Stimulated activated CD8-positive, alpha-beta memory T cell treated with anti-CD3 and anti-CD28 coated beads, Interleukin-4, amount 100 ng/mL, for 4 hours (primary cell): ENCODE measurements around the gene RASAL2.
"Not testable (repeated sequence)": the region's sequence is repeated elsewhere in the genome, so short reads cannot be mapped to it uniquely, and the experiment has no call there.

ENCODE experiments used
- DNase-seq, 2 donors: peaks; one replicate each; pipeline ENCODE4 v3.0.0-alpha.2; 2020; ENCODE audit warnings: low read depth in 2 of 2, low spot score in 1 of 2

RASAL2 gene

DNA sequence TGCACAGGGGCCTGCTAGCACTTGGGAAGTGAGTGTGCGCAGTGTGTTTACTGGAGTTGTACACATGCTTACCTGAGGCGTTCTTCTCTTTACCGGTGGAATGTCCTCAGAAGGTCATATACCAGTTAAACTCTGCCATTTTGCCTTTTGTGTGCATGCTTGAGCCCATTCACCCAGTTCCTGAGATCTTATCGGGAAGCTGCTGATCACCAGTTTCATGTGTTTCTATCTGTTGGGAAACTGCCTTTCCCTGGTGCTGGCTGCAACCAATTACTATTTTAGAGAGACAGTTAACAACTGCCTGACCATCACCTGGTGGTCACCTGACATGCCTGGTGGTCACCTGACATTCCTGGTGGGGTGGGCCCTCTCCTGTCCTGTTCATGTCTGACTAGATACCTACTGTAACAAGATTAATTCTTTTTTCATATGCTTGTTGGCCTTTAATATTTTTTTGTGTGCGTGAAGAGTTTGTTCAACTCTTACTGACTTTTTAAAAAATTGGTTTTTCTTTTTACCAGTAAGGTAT, 137.0 kb downstream of the RASAL2 start:
- no peak for DNase-seq

DNA sequence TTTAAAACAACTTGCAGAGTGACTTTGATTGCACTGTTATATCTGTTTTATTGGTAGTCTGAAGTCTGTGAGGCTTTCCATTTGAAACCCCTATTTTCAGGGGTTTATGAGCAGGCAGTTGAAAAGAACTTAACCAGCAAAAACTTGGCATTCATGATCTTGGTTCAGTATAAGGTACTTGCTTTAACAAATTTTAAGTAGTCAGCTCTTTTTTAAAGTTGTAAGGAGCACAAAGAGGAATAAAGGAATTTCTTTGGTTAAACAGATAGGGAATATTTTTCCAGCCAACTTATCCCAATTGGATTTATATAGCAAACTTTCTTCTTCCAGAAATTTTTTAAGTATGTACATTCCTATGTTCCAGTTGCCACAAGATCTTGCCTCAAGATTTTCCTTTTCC, 138.2 kb downstream of the RASAL2 start:
- DNase-seq, result no peak

DNA sequence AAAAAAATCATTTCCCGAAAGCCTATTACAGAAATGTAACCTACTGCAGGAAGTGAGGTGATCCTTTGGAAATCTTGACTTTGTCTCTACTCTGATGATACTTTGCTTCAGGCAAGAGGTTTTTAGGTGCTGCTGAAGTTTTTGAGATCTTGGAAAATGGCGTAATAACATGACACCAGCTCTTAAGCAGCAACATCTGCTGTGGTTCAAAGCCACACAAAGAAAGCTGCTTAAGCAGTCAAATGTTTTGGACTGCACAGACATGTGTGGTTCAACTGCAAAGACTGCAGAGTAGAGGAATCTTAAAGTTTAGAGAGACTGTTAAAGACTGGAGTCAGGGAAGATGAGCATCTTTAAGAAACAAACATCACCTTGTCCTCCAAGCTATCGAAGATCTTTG, 139.0 kb downstream of the RASAL2 start:
- no peak for DNase-seq

DNA sequence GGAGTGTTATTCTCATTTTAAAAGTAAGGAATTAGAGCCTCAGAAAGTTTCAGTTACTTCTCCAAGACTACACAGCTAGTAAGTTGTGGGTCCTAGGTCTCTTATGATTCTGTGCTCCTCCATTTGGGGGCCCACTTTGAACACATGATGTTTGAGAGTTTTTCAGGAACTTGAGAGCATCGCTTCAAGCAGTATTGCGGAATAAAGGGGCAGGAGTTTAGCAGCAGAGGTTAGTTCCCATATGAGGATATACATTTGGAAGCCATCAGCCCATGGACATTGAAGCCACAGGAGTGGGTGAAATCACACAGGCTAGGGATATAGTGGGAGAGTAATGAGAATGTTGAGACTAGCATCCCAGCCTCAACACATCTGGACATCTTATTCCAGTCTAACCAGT, 143.2 kb downstream of the RASAL2 start:
- DNase-seq, result no peak

DNA sequence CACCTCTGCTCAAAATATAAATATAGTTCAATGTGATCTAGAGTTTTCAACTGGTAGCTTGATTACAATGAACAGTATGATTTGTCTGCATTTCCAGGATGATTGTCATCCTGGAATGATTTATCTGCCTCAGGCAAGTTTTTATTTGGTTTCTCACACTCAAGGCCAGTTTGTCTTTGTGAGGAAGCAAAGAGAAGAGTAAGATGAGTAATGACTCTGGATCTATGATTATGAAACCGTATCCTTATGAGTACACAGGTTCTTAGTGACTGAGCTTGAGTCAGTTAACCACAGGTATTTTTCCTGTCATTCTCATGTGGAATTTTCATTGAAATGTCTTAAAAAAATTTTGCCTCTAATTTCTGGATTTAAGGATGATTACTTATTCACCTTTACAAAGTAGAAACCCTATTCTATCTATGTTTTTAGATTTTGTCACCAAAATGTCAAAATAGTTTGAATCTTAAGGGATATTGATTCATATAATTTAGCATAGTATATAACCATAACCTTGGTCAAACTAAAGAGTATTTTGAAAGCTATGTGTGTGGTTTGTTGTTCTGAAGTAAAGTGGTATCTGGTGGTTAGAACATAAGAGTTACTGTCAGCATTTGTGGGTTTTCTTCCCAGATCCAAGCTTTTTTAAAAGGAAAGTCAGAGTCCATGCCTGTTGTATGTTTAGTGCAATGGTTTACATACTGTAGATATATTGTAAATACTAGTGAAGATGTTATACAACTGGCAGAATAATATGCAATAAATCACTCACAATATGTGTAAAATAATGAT, 145.0 kb downstream of the RASAL2 start:
- DNase-seq, result no peak

DNA sequence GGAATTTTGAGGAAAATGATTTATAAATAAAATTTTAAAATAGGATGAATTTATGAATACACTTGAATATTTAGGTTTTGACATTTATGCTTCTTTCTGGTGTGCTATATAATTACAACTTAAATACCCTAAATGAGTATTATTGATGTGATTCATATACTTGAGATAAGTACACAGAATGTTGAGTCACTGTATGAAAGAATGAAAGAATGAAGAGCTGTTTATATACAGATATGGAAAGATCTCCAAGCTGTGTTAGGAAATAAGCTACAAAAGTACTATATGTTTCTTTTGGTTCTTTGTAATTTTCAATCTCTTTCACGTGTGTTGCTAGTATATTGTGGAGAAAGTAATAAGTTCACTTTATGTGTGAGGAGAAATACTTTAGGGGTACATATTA, 147.2 kb downstream of the RASAL2 start:
- DNase-seq, result no peak

DNA sequence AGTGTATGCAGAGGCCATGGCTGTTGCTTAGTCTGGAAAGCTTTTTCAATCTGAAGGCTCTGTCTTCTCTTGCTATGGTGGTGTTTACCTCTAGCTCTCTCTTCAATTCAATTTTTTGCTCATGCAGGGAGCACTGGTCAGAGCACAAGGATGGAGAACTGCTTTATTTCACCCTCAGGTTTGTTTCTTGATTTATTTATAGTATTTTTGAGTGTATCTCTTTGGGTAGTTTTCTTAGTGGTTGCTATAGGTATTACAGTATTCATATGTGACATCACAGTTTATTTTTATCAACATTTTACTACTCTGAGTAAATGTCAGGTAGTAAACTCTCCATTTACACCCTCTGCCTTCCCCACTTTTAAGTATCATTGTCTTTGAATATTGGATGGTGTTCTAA, 147.9 kb downstream of the RASAL2 start:
- no peak for DNase-seq

DNA sequence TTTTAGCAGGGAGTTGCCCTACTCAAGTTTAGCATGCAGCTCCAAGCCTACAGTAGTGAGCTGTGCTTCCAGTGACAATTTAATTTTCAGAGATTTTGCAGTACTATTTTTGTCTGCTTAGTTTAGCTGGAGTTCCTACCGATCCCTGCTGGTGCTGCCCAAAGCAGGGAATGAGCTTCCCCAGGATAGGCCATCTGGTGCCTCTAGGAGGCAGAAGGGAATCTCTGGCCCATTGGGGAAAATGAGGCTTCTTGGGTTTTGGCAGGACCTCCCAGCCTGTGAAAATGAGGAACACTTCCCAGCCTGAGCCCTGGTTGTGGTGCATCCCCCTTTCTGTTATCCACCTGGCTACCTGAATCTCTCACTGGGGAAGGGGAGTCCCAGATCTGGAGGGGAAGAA, 149.2 kb downstream of the RASAL2 start:
- DNase-seq, result no peak

DNA sequence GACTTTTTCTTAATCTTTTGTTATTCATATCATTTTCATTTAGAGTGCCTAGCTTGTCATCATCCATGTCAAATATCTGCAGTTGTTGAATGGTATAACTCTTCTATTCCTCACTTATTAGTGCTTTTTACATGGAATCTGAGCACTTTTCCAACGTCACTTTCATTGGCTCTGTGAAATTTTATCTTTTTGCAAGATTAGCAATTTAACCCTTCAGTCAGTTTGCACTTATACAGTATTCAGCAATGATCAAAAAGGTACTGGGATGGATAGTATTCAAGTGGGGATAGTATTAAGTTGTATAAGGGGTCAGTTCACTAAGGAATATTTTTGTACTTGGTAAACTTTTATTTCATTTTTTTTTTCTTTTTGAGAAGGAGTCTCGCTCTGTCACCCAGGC, 150.0 kb downstream of the RASAL2 start:
- no peak for DNase-seq

DNA sequence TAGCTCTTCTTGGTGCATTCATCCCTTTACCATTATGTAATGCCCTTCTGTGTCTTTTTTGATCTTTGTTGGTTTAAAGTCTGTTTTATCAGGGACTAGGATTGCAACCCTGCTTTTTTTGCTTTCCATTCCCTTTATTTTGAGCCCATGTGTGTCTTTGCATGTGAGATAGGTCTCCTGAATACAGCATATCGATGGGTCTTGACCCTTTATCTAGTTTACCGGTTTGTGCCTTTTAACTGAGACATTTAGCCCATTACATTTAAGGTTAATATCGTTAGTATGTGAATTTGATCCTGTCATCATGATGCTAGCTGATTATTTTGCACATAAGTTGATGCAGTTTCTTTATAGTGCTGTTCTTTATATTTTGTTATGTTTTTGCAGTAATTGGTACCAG, 154.4 kb downstream of the RASAL2 start:
- not testable (repeated sequence) for DNase-seq

DNA sequence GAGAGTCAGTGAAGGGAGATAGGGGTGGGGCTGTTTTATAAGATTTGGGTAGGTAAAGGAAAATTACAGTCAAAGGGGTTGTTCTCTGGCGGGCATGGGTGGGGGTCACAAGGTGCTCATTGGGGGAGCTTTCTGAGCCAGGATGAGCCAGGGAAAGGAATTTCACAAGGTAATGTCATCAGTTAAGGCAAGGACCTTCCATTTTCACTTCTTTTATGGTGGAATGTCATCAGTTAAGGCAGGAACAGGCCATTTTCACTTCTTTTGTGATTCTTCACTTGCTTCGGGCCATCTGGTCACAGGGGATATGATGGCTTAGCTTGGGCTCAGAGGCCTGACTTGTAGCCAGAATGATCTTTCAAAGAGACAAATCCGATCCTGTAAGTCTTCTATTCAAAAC, 159.7 kb downstream of the RASAL2 start:
- not testable (repeated sequence) for DNase-seq

DNA sequence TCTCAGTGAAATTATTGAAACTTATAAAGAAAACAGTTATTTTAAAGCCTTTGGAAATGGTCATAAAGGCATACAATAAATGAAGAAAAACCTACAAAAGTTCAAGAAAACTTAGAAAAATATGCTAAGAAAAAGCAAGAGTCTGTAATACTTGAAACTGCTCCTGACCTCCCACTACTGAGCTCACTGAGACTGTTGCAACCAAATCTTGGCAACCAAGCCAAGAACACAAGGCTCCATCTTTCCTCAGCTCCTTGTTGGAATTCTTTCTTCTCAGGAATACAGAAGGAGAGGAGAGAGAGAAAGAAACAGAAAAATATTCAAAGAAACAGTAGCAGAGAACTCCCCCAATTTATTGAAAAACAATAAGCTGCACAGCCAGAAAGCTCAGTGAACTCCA, 160.5 kb downstream of the RASAL2 start:
- no peak for DNase-seq

DNA sequence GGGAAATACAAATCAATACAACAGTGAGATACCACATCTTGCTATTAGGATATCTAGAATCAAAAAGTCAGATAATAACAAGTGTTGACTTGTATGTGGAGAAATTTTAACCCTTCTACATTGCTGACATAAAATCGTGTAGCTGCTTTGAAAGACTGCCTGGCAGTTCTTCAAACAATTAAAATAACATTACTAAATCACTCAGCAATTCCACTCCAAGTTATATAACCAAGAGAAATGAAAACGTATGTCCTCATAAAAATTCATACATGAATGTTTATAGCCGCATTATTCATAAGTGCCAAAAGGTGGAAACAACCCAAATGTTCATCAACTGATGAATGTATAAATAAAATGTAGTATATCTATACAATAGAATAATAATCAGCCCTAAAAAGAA, 164.6 kb downstream of the RASAL2 start:
- no peak for DNase-seq

DNA sequence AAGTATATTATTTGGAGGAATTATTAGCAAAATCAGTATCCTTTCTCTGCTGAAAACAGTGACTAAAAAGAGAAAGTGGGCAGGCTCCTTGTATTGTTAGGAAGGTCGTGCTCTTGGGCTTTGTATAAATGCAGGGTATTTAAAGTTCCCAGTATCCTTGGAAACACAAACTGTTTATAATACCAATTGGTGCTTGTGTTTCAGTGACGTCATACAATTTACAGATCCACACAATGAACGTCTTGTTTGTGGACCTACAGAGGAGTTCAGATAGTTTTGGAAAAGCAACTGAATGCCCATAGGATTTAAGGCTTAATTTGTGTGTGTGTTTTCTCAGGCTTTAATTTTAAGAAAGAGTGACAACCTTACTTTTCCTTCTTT, 168.2 kb downstream of the RASAL2 start:
- no peak for DNase-seq

DNA sequence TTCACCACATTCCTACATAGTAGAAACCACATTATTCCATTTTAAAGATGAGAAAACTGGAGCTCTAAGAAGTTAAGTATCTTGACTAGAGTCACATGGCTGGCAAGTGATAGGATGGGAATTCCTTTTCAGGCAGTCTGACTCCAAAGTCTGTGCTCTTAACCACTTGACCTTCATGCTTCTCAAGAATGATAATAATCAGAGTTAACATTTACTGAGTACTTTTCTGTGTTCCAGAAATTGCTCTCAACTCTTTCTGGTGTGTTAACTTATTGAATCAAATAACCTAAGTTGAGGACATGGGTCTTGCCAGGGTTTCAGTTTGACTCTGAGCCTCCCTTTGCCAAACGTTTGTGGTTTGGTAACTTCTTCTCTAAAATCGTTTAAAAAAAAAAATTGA, 169.4 kb downstream of the RASAL2 start:
- DNase-seq, result no peak

DNA sequence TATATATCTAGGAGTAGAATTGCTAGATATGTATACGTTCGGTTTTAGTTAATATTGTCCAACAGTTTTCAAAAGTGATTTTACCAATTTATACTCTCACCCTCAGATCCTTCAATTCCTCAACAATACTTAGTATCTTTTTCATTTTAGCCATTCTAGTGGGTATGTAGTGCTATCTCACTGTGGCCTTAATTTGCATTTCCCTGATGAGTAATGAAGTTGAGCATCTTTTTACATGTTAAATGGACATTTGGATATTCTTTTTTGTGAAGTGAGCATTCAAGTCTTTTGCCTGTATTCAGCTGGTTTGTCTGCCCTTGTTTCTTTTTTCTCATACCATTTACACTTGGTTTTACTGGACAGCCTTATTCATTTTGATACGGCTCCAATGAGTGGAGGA, 172.2 kb downstream of the RASAL2 start:
- DNase-seq, result no peak

DNA sequence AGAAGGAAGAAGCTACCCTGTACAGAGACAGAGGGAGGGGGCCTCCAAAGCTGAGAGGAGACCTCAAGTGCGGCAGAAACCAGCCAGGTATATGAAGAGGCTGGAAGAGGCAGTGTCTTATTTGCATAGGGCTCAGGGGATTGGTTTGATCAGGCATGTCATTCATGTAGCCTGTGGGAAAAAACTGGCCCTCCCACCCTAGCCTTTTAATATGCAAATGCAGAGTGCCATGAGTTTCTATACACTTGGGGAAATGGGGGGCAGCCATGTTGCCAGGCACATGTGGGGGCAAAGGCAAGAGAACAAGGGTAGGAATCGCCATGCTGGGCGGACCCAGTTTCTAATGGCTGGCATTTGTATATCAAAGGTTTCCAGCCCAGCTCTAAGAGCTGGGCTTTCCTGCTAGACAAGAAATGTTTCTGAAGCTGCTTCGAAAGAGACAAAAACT, 172.7 kb downstream of the RASAL2 start:
- DNase-seq, result no peak

DNA sequence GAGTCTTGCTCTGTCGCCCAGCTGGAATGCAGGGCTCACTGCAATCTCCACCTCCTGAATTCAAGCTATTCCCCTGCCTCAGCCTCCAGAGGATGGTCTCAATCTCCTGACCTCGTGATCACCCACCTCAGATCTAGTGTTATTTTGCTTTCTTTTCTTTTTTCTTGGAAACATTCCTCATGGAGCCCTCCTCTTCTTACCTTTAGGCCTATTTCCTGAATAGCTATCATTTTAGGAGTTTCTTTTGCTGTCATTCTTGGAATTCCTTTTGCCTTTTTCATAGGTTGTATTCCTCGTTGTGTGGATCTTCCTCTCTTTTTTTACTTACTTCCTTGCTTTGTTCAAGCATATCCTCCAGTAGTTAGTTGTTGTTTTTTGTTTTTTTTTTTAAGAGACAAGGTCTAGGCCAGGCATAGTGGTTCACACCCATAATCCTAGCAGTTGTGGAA, 173.8 kb downstream of the RASAL2 start:
- DNase-seq, result no peak

DNA sequence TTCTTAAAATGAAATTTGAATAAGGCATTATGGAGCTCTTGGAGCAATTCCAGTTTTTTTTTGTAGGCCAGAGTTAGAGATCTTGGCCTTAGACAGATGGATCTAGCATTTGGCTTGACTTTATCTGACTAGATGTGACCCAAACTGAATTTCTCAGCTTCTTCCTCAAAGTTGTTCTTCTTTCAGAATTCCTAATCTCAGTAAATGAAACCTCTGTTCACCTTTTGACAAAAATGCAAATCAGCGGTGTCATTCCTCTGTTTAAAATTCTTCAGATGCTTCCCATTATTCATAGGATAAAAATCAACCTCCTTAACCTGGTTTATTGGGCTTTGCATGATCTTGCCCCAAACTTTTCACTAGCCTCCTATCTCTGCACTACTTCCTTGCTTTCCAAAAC, 177.6 kb downstream of the RASAL2 start:
- no peak for DNase-seq

DNA sequence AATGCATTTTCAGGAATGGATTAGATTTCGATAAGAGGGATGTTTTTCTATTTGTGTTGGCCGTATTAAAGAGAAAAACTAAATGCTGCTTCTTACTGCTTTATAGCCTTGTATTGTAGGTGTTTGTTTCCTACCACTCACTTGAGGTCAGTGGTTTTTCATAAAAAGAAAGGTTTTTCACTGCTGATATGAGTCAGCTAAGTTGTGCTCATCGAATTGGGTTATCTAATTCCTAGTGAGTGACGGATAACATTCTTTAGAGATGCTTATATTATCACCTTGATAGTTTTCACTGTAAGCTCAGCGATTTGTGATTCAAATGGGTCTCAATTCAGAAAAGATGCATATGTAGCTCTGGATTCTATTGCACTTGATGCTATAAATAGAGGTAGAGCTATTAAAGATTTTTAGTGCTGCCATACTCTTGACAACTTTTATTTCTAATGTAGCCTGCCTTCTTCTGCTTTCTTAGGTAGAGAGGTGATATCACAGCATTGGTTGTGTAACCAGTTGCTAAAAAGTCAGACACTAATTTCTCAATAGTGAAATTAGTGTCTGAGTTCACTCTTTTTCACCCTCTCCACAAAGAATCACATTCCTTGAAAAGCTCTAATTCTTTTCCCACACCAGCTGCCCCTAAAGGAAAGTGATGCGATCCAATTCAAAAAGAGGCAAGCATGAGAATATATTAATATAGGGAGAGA, 180.0 kb downstream of the RASAL2 start:
- DNase-seq, result no peak

DNA sequence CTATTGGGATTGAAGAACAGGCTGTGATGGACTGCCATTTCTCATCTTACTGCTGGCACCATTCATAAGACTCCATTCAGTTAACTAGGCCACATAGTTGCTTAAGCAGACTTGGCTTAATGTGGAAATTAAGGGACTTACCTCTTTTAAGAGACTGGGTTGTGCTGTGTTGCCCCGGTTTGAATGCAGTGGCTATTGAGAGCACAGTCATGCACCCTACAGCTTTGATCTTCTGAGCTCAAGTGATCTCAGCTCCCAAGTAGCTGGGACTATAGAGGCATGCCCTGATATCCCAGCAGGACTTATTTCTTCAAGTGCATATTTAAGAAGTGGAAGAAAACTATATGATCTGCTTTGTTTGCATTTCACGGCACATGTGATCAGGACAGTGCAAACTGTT, 181.1 kb downstream of the RASAL2 start:
- DNase-seq, result no peak

DNA sequence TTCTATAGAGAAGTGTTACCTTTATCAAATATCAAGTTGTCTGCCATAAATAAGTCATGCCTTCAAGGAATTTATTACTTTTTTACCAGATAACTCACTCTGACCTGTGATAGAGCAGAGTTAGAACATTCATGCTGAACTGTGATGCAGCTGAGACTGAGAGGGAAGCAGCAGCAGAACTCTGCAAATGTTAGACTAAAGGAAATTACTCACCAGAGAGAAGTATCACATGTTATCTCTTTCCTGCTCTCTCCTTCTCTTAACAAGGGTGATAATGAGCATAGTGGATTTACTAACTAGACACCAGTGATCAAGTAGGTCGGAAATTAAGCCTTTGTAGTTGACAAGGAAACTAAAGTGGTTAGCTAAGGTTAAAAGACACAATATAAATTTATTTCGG, 181.6 kb downstream of the RASAL2 start:
- no peak for DNase-seq
